ENCODE results near the gene MPHOSPH8. TPM values are rescaled to one million over a fixed set of nuclear protein-coding genes. Genes with fewer than 3 reads are reported as not detected.
A peak's percentile ranks its signal among the peaks of the same experiment; 100 is the strongest.
"Not testable (repeated sequence)": the region's sequence is repeated elsewhere in the genome, so short reads cannot be mapped to it uniquely, and the experiment has no call there.

Gene MPHOSPH8
- total RNA-seq, 4 donors from 2014 or later = 8.0 to 15.5 (median 13.4) TPM

GRCh38 chr13:19622193-19622592, 11.3 kb upstream of the MPHOSPH8 start:
- no peak for ATAC-seq
- Histone ChIP-seq H3K27ac (no peak overlapping the region), H3K4me1 (no peaks in the 10 kb centered on the region), H3K4me3 (no peak overlapping the region), H3K36me3 (no peaks in the 10 kb centered on the region), H3K9me3 (no peaks in the 10 kb centered on the region), H3K27me3 (no peaks in the 10 kb centered on the region)
- TF ChIP-seq POLR2A (IDR thresholded peaks at IDR 0.05) = no peak
- TF ChIP-seq CTCF (IDR thresholded peaks at IDR 0.05 in 4 of 5, conservative IDR thresholded peaks at IDR 0.05 in 1 of 5) = no peak
- intact Hi-C loops (cut with DNase I; ENCODE audit: low total_unique reads) = no loop called here
- in situ Hi-C loops (cut with MboI; ENCODE audit: low sequenced_read_pairs in 4 of 4) = no loop called here
- no peak for DNase-seq

- Histone ChIP-seq H3K36me3 (no peaks in the 10 kb centered on the region), H3K27ac (no peak overlapping the region), H3K27me3 (no peaks in the 10 kb centered on the region), H3K4me1 (no peaks in the 10 kb centered on the region), H3K9me3 (no peaks in the 10 kb centered on the region), H3K4me3 (no peak overlapping the region)
- in situ Hi-C loops (cut with MboI; ENCODE audit: low sequenced_read_pairs in 4 of 4) = no loop called here
- no peak for ATAC-seq
- DNase-seq = no peak
- no peak for TF ChIP-seq POLR2A (IDR thresholded peaks at IDR 0.05)
- no peak for TF ChIP-seq CTCF (IDR thresholded peaks at IDR 0.05 in 4 of 5, conservative IDR thresholded peaks at IDR 0.05 in 1 of 5)
- intact Hi-C loops (cut with DNase I; ENCODE audit: low total_unique reads) = no loop called here
Observed at GRCh38 chr13:19624265-19624664, 9.2 kb upstream of the MPHOSPH8 start.

GRCh38 chr13:19632915-19633478, 462 bp upstream of the MPHOSPH8 start:
- DNase-seq = no peak
- peak; percentile 28 to 49 for ATAC-seq
- Histone ChIP-seq H3K4me1 (peaks cover 19 to 22% of the 10 kb centered on the region in 2 donors), H3K27me3 (no peaks in the 10 kb centered on the region), H3K9me3 (no peaks in the 10 kb centered on the region), H3K4me3 (peak overlapping the region; percentile 63 to 93 (median 88)), H3K27ac (peak overlapping the region; percentile 87 to 97 (median 93)), H3K36me3 (no peaks in the 10 kb centered on the region)
- in situ Hi-C loops (cut with MboI; ENCODE audit: low sequenced_read_pairs in 4 of 4) (loop anchor here in 3 of 4 donors (10.0 to 25.0 kb wide), 2 partner anchors 232 to 329 kb away; partner anchors contain the start of genes ZMYM5 (in 2 of the 3) and ZMYM2 (in 1 of the 3)), intact Hi-C loops (cut with DNase I; ENCODE audit: low total_unique reads) (loop anchor here (1.0 to 2.0 kb wide), 3 partner anchors 150 to 325 kb away; partner anchors contain the start of gene ZMYM2)
- TF ChIP-seq CTCF (IDR thresholded peaks at IDR 0.05 in 4 of 5, conservative IDR thresholded peaks at IDR 0.05 in 1 of 5) = no peak
- no peak for TF ChIP-seq POLR2A (IDR thresholded peaks at IDR 0.05)

GRCh38 chr13:19634256-19634740, 839 bp downstream of the MPHOSPH8 start:
- intact Hi-C loops (cut with DNase I; ENCODE audit: low total_unique reads) (no loop called here), in situ Hi-C loops (cut with MboI; ENCODE audit: low sequenced_read_pairs in 4 of 4) (loop anchor here in 3 of 4 donors (10.0 to 25.0 kb wide), 2 partner anchors 231 to 328 kb away; partner anchors contain the start of genes ZMYM5 (in 2 of the 3) and ZMYM2 (in 1 of the 3))

GRCh38 chr13:19635926-19636325, 2.5 kb downstream of the MPHOSPH8 start:
- DNase-seq; H3K27me3 ChIP-seq; H3K4me3 ChIP-seq; ATAC-seq; intact Hi-C loops (cut with DNase I; ENCODE audit: low total_unique reads); H3K36me3 ChIP-seq; H3K9me3 ChIP-seq: not testable (repeated sequence)
- in situ Hi-C loops (cut with MboI; ENCODE audit: low sequenced_read_pairs in 4 of 4) = loop anchor here in 3 of 4 donors (10.0 to 25.0 kb wide), 2 partner anchors 229 to 326 kb away; partner anchors contain the start of genes ZMYM5 (in 2 of the 3) and ZMYM2 (in 1 of the 3)
- Histone ChIP-seq H3K27ac (peak overlapping the region in 1 of 4 donors; percentile 94), H3K4me1 (peaks cover 19 to 22% of the 10 kb centered on the region in 2 donors)

More at GRCh38 chr13:19634256-19634740, 839 bp downstream of the MPHOSPH8 start:
- Histone ChIP-seq H3K4me1 (peaks cover 19 to 22% of the 10 kb centered on the region in 2 donors), H3K36me3 (no peaks in the 10 kb centered on the region), H3K4me3 (peak overlapping the region; percentile 63 to 93 (median 88)), H3K9me3 (no peaks in the 10 kb centered on the region), H3K27ac (peak overlapping the region; percentile 87 to 97 (median 93)), H3K27me3 (no peaks in the 10 kb centered on the region)
- TF ChIP-seq POLR2A (IDR thresholded peaks at IDR 0.05) (no peak), CTCF (IDR thresholded peaks at IDR 0.05 in 4 of 5, conservative IDR thresholded peaks at IDR 0.05 in 1 of 5) (no peak)
- DNase-seq (peak in 1 of 2 donors; percentile 35), ATAC-seq (peak; percentile 15 to 16)

Data from gastrocnemius medialis (tissue), 4 donors.